Amniotic stem cell (primary cell): ENCODE results near the gene SLC38A11.
"Not testable (repeated sequence)": the region's sequence is repeated elsewhere in the genome, so short reads cannot be mapped to it uniquely, and the experiment has no call there.

ENCODE experiments used
- DNase-seq: peaks from one replicate; lab custom pipeline; 2025; lab: John Stamatoyannopoulos, UW

SLC38A11 gene

GRCh38 chr2:164954954-164955701 is at the start of gene SLC38A11:
SLC38A11 (minus strand) TSS chr2:164955525; CDS start chr2:164955247, 278 bp downstream.
- DNase-seq: no peak

- no peak for DNase-seq
Observed at GRCh38 chr2:165003443-165004130, 48.3 kb upstream of the SLC38A11 start.

GRCh38 chr2:165002638-165003037 is 47.3 kb upstream of the SLC38A11 start:
- no peak for DNase-seq

GRCh38 chr2:164994664-164995299 is 39.5 kb upstream of the SLC38A11 start:
- not testable (repeated sequence) for DNase-seq

- DNase-seq: no peak
Observed at GRCh38 chr2:164993287-164994016, 38.1 kb upstream of the SLC38A11 start.

- peak; percentile 95 for DNase-seq
Observed at GRCh38 chr2:164992818-164993217, 37.5 kb upstream of the SLC38A11 start.

- not testable (repeated sequence) for DNase-seq
Observed at GRCh38 chr2:164992093-164992454, 36.7 kb upstream of the SLC38A11 start.

- not testable (repeated sequence) for DNase-seq
Observed at GRCh38 chr2:164991361-164992092, 36.2 kb upstream of the SLC38A11 start.

GRCh38 chr2:164990953-164991352 is 35.6 kb upstream of the SLC38A11 start:
- DNase-seq: not testable (repeated sequence)

- DNase-seq: not testable (repeated sequence)
Observed at GRCh38 chr2:164988805-164989204, 33.5 kb upstream of the SLC38A11 start.

GRCh38 chr2:164986027-164986426 is 30.7 kb upstream of the SLC38A11 start:
- DNase-seq: not testable (repeated sequence)

- DNase-seq: no peak
Observed at GRCh38 chr2:164984428-164984827, 29.1 kb upstream of the SLC38A11 start.

- DNase-seq: no peak
Observed at GRCh38 chr2:164981217-164981990, 26.1 kb upstream of the SLC38A11 start.

- not testable (repeated sequence) for DNase-seq
Observed at GRCh38 chr2:164980688-164981087, 25.4 kb upstream of the SLC38A11 start.

GRCh38 chr2:164979113-164979512 is 23.8 kb upstream of the SLC38A11 start:
- DNase-seq: no peak

GRCh38 chr2:164976875-164977470 is 21.6 kb upstream of the SLC38A11 start:
- not testable (repeated sequence) for DNase-seq

- no peak for DNase-seq
Observed at GRCh38 chr2:164976301-164976700, 21.0 kb upstream of the SLC38A11 start.

- no peak for DNase-seq
Observed at GRCh38 chr2:164975891-164976290, 20.6 kb upstream of the SLC38A11 start.

- no peak for DNase-seq
Observed at GRCh38 chr2:164974221-164974620, 18.9 kb upstream of the SLC38A11 start.

GRCh38 chr2:164972216-164972615 is 16.9 kb upstream of the SLC38A11 start:
- no peak for DNase-seq
